SK-N-SH (cell line): Measurements from ENCODE around the gene DCK. TPM values are rescaled to one million over a fixed set of nuclear protein-coding genes. Genes with fewer than 3 reads are reported as not detected.

Experiments used
- CTCF ChIA-PET: fragments of 300-600, 350-600 bp; formaldehyde crosslinking; extraction: SDS; loops from one replicate; lab custom pipeline; 2021; lab: Yijun Ruan, JAX
- POLR2A ChIA-PET: fragments of 350-600 bp; sonication (Branson Sonifier 250); formaldehyde crosslinking; extraction: SDS; loops from one replicate; lab custom pipeline; 2020; ENCODE audit warnings: antibody characterized with exemption, inconsistent platforms; lab: Yijun Ruan, JAX
- DNase-seq: peaks from one replicate; pipeline ENCODE4 v3.0.0; 2012
- H2AFZ ChIP-seq: fragments of 200-600 bp; sonication (generic); 2 replicates; pipeline ENCODE4 v1.8.1; 2016; ENCODE audit warnings: antibody characterized with exemption, mild to moderate bottlenecking, low read depth
- H3F3A ChIP-seq: fragments of 200-600 bp; sonication (generic); replicated peaks from 2 replicates; pipeline ENCODE3; 2016; ENCODE audit warnings: antibody characterized with exemption, mild to moderate bottlenecking; ENCODE audit not compliant: insufficient read depth
- H3K27ac ChIP-seq, 2 experiments: fragments of 200-500 bp in 1 of 2; fragments of 200-600 bp in 1 of 2; sonication (Bioruptor generic) in 1 of 2; sonication (generic), shearing (Covaris generic) in 1 of 2; 2 replicates each; pipeline versions ENCODE4 v1.5.1 to v1.6.1; 2014 to 2016; ENCODE audit warnings: low read depth in 2 of 2, inconsistent platforms in 1 of 2, low read length in 1 of 2, mild to moderate bottlenecking in 1 of 2, mixed read lengths in 1 of 2
- H3K27me3 ChIP-seq: fragments of 200-600 bp; sonication (generic), shearing (Covaris generic); 2 replicates; pipeline ENCODE4 v1.6.1; 2016; ENCODE audit warnings: mixed run types; ENCODE audit not compliant: insufficient read depth
- H3K36me3 ChIP-seq, 2 experiments: fragments of 200-500 bp in 1 of 2; fragments of 200-600 bp in 1 of 2; sonication (Bioruptor generic) in 1 of 2; sonication (generic) in 1 of 2; replicated peaks in 1 of 2; 2 replicates each; pipeline versions ENCODE3 to v1.5.1; 2014 to 2016; ENCODE audit warnings: low read length in 1 of 2, mild to moderate bottlenecking in 1 of 2; ENCODE audit not compliant: insufficient read depth in 2 of 2, control insufficient read depth in 1 of 2
- H3K4me1 ChIP-seq, 2 experiments: fragments of 200-500 bp in 1 of 2; fragments of 200-600 bp in 1 of 2; sonication (Bioruptor generic) in 1 of 2; sonication (generic), shearing (Covaris generic) in 1 of 2; 2 replicates each; pipeline versions ENCODE4 v1.5.1 to v1.6.1; 2014 to 2016; ENCODE audit warnings: low read depth in 1 of 2, low read length in 1 of 2, mixed run types in 1 of 2; ENCODE audit not compliant: insufficient read depth in 2 of 2, control insufficient read depth in 1 of 2
- H3K4me2 ChIP-seq: fragments of 200-600 bp; sonication (generic), shearing (Covaris generic); 2 replicates; pipeline ENCODE4 v1.6.1; 2017; ENCODE audit warnings: mixed run types
- H3K4me3 ChIP-seq, 2 experiments: fragments of 200-500 bp in 1 of 2; fragments of 200-600 bp in 1 of 2; sonication (Bioruptor generic) in 1 of 2; sonication (generic), shearing (Covaris generic) in 1 of 2; 2 replicates each; pipeline versions ENCODE4 v1.5.1 to v1.8.1; 2014 to 2016; ENCODE audit warnings: low read depth in 2 of 2, inconsistent platforms in 1 of 2, low read length in 1 of 2, mild to moderate bottlenecking in 1 of 2, mixed read lengths in 1 of 2, moderate library complexity in 1 of 2
- H3K79me2 ChIP-seq: fragments of 200-600 bp; sonication (generic); 2 replicates; pipeline ENCODE4 v1.8.1; 2017; ENCODE audit warnings: mild to moderate bottlenecking; ENCODE audit not compliant: insufficient read depth
- H3K9ac ChIP-seq: fragments of 200-600 bp; sonication (generic); 2 replicates; pipeline ENCODE4 v1.6.1; 2017; ENCODE audit warnings: mixed run types
- H3K9me2 ChIP-seq: fragments of 200-600 bp; sonication (generic); 2 replicates; pipeline ENCODE4 v1.6.1; 2017; ENCODE audit warnings: mixed run types
- H3K9me3 ChIP-seq: fragments of 200-600 bp; sonication (generic); 2 replicates; pipeline ENCODE4 v1.6.1; 2017; ENCODE audit warnings: mixed run types, mild to moderate bottlenecking, moderate library complexity
- H4K20me1 ChIP-seq: fragments of 200-600 bp; sonication (generic); 2 replicates; pipeline ENCODE4 v1.6.1; 2017; ENCODE audit warnings: mild to moderate bottlenecking, mixed run types; ENCODE audit not compliant: insufficient read depth
- CHD2 ChIP-seq: fragments of 150-350 bp; IDR thresholded peaks from 2 replicates; pipeline ENCODE4 v1.6.1; 2018; ENCODE audit warnings: low read length; ENCODE audit not compliant: partially characterized antibody
- ELF1 ChIP-seq: IDR thresholded peaks from 2 replicates; pipeline ENCODE4 v1.4.0; 2012
- GABPA ChIP-seq: IDR thresholded peaks from 2 replicates; pipeline ENCODE4 v1.4.0; 2012; ENCODE audit warnings: low read depth, mild to moderate bottlenecking
- MEF2A ChIP-seq: IDR thresholded peaks from 2 replicates; pipeline ENCODE4 v1.4.0; 2012; ENCODE audit warnings: low read depth, borderline replicate concordance
- MXI1 ChIP-seq: IDR thresholded peaks from 2 replicates; pipeline ENCODE4 v1.6.1; 2012; ENCODE audit warnings: mild to moderate bottlenecking, low read depth, low read length, improper control_type of control experiment
- NFIC ChIP-seq: IDR thresholded peaks from 2 replicates; pipeline ENCODE4 v1.4.0; 2012; ENCODE audit warnings: borderline replicate concordance
- RAD21 ChIP-seq: IDR thresholded peaks from 2 replicates; pipeline ENCODE4 v1.6.1; 2012; ENCODE audit warnings: mild to moderate bottlenecking, low read length
- RCOR1 ChIP-seq: fragments of 150-350 bp; IDR thresholded peaks from 2 replicates; pipeline ENCODE4 v1.6.1; 2017; ENCODE audit warnings: antibody characterized with exemption, low read length
- SMC3 ChIP-seq: IDR thresholded peaks from 2 replicates; pipeline ENCODE4 v1.6.1; 2012; ENCODE audit warnings: low read depth, low read length, improper control_type of control experiment
- TAF1 ChIP-seq: IDR thresholded peaks from 2 replicates; pipeline ENCODE4 v1.6.1; 2012; ENCODE audit warnings: low read depth, mild to moderate bottlenecking, low read length, moderate library complexity, borderline replicate concordance
- TCF12 ChIP-seq: IDR thresholded peaks from 2 replicates; pipeline ENCODE4 v1.4.0; 2012
- WGBS: methylation state at CpG from one replicate; pipeline ENCODE4 v1.1.6; 2017; ENCODE audit warnings: low lambda C conversion rate; 5-methylcytosine and 5-hydroxymethylcytosine counted together
- polyA plus RNA-seq, 3 experiments: library from polyadenylated mRNA; depleted of rRNA; stranded (reverse); fragments of >200 nt; gene quantifications; 2 replicates each; pipeline ENCODE4 v1.2.3, GENCODE V29; 2012
- TF ChIP-seq, protein P1 (sequence below): fragments of 150-350 bp; IDR thresholded peaks from 2 replicates; pipeline ENCODE4 v1.6.1; 2017; ENCODE audit warnings: antibody characterized with exemption, low read length, low read depth, borderline replicate concordance
- TF ChIP-seq, protein P2 (sequence below): IDR thresholded peaks from 2 replicates; pipeline ENCODE4 v1.6.1; 2012; ENCODE audit warnings: mild to moderate bottlenecking, low read depth, low read length, moderate library complexity
- TF ChIP-seq, protein P3 (sequence below): IDR thresholded peaks from 2 replicates; pipeline ENCODE4 v1.4.0; 2012; ENCODE audit warnings: low read depth, borderline replicate concordance

The DCK gene
- polyA plus RNA-seq, 1 of the 3 experiments (the other 2 are of a cell fraction): 5.7 TPM

DNA sequence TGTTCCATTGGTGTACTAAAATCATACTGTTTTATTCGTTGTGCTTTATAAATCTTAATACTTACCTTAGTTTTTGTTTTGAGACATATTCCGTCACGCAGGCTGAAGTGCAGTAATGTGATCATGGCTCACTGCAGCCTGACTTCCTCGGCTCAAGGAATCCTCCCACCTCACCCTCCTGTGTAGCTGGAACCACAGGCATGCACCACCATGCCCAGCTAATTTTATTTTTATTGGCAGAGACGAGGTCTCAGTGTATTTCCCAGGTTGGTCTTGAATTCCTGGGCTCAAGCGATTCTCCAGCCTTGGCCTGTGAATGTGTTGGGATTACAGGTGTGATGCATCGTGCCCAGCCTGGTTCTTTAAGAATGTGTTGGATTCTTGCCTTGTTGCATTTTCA, 24.4 kb upstream of the DCK start:
- TF ChIP-seq MEF2A: no peak
- TF ChIP-seq CHD2: no peak
- TF ChIP-seq NFIC: no peak
- TF ChIP-seq RCOR1: no peak
- TF ChIP-seq, protein P1, sequence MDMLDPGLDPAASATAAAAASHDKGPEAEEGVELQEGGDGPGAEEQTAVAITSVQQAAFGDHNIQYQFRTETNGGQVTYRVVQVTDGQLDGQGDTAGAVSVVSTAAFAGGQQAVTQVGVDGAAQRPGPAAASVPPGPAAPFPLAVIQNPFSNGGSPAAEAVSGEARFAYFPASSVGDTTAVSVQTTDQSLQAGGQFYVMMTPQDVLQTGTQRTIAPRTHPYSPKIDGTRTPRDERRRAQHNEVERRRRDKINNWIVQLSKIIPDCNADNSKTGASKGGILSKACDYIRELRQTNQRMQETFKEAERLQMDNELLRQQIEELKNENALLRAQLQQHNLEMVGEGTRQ: no peak
- TF ChIP-seq, protein P2, sequence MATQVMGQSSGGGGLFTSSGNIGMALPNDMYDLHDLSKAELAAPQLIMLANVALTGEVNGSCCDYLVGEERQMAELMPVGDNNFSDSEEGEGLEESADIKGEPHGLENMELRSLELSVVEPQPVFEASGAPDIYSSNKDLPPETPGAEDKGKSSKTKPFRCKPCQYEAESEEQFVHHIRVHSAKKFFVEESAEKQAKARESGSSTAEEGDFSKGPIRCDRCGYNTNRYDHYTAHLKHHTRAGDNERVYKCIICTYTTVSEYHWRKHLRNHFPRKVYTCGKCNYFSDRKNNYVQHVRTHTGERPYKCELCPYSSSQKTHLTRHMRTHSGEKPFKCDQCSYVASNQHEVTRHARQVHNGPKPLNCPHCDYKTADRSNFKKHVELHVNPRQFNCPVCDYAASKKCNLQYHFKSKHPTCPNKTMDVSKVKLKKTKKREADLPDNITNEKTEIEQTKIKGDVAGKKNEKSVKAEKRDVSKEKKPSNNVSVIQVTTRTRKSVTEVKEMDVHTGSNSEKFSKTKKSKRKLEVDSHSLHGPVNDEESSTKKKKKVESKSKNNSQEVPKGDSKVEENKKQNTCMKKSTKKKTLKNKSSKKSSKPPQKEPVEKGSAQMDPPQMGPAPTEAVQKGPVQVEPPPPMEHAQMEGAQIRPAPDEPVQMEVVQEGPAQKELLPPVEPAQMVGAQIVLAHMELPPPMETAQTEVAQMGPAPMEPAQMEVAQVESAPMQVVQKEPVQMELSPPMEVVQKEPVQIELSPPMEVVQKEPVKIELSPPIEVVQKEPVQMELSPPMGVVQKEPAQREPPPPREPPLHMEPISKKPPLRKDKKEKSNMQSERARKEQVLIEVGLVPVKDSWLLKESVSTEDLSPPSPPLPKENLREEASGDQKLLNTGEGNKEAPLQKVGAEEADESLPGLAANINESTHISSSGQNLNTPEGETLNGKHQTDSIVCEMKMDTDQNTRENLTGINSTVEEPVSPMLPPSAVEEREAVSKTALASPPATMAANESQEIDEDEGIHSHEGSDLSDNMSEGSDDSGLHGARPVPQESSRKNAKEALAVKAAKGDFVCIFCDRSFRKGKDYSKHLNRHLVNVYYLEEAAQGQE: no peak
- TF ChIP-seq ELF1: no peak
- TF ChIP-seq RAD21: no peak
- TF ChIP-seq TAF1: no peak
- TF ChIP-seq TCF12: no peak
- TF ChIP-seq, protein P3, sequence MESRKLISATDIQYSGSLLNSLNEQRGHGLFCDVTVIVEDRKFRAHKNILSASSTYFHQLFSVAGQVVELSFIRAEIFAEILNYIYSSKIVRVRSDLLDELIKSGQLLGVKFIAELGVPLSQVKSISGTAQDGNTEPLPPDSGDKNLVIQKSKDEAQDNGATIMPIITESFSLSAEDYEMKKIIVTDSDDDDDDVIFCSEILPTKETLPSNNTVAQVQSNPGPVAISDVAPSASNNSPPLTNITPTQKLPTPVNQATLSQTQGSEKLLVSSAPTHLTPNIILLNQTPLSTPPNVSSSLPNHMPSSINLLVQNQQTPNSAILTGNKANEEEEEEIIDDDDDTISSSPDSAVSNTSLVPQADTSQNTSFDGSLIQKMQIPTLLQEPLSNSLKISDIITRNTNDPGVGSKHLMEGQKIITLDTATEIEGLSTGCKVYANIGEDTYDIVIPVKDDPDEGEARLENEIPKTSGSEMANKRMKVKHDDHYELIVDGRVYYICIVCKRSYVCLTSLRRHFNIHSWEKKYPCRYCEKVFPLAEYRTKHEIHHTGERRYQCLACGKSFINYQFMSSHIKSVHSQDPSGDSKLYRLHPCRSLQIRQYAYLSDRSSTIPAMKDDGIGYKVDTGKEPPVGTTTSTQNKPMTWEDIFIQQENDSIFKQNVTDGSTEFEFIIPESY: no peak
- no peak for TF ChIP-seq SMC3
- no peak for TF ChIP-seq GABPA
- TF ChIP-seq MXI1: no peak
- TF ChIP-seq, all 33 proteins: peak for 0
- ChIA-PET POLR2A (no interaction called here), CTCF (no interaction called here)
- no peaks in the 10 kb centered on the region for H3K79me2 ChIP-seq
- no peak overlapping the region for H3K27ac ChIP-seq
- H3K9me3 ChIP-seq: no peaks in the 10 kb centered on the region
- H3K27me3 ChIP-seq: no peaks in the 10 kb centered on the region
- no peak for DNase-seq
- no peak overlapping the region for H3K9ac ChIP-seq
- 91% methylated on average over 7 of the region's 7 CpGs for WGBS
- H3F3A ChIP-seq: no peaks in the 10 kb centered on the region
- no peak overlapping the region for H3K4me3 ChIP-seq
- no peaks in the 10 kb centered on the region for H3K9me2 ChIP-seq
- H3K4me2 ChIP-seq: no peak overlapping the region
- no peaks in the 10 kb centered on the region for H4K20me1 ChIP-seq
- H3K36me3 ChIP-seq: peaks cover 6 to 32% of the 10 kb centered on the region in 2 experiments
- no peaks in the 10 kb centered on the region for H3K4me1 ChIP-seq
- H2AFZ ChIP-seq: no peak overlapping the region
